Vagina (tissue), 2 donors: ENCODE measurements around the gene ANKRD13C. TPM values are rescaled to one million over a fixed set of nuclear protein-coding genes. Genes with fewer than 3 reads are reported as not detected.

Experiments used
- DNase-seq, 2 donors: peaks; one replicate each; pipeline ENCODE4 v3.0.0-alpha.2; 2017; ENCODE audit errors: extremely low spot score in 2 of 2
- H3K27ac ChIP-seq: fragments of 200-600 bp; sonication (generic); one replicate; pipeline ENCODE4 v1.5.1; 2019
- H3K27me3 ChIP-seq: fragments of 200-600 bp; sonication (generic); one replicate; pipeline ENCODE4 v1.5.1; 2019
- H3K36me3 ChIP-seq, 2 donors: fragments of 200-600 bp; sonication (generic); one replicate each; pipeline ENCODE4 v1.5.1; 2017 to 2019
- H3K4me1 ChIP-seq: fragments of 200-600 bp; sonication (generic); one replicate; pipeline ENCODE4 v1.5.1; 2019
- H3K4me3 ChIP-seq, 2 donors: fragments of 200-600 bp; sonication (generic); 1 replicate in 1 of 2; 2 replicates in 1 of 2; pipeline ENCODE4 v1.5.1; 2016 to 2019
- H3K9me3 ChIP-seq: fragments of 200-600 bp; sonication (generic); one replicate; pipeline ENCODE4 v1.5.1; 2019
- POLR2A ChIP-seq, 2 donors: fragments of 450-650 bp; IDR thresholded peaks; one replicate each; pipeline ENCODE4 v1.6.1; 2017; ENCODE audit warnings: antibody characterized with exemption in 2 of 2, mild to moderate bottlenecking in 2 of 2, moderate library complexity in 2 of 2
- POLR2AphosphoS5 ChIP-seq, 2 donors: sonication (generic); formaldehyde crosslinking; IDR thresholded peaks; one replicate each; pipeline ENCODE4 v1.9.0; 2017; ENCODE audit warnings: antibody characterized with exemption in 2 of 2, mild to moderate bottlenecking in 2 of 2, low read depth in 1 of 2; ENCODE audit not compliant: insufficient read depth in 1 of 2
- intact Hi-C: fragments of 100-400 bp; cut with DNase I; formaldehyde crosslinking; loops from one replicate; pipeline ENCODE4 v1.15.1; 2023
- total RNA-seq: library from RNA; depleted of rRNA; stranded (reverse); fragments of >200 nt; gene quantifications from one replicate; pipeline ENCODE4 v1.2.3, GENCODE V29; 2016
- TF ChIP-seq, protein P1 (sequence below), 3 experiments: fragments of 450-650 bp in 2 of 3; fragments of 200-600 bp in 1 of 3; sonication (generic) in 1 of 3; IDR thresholded peaks; one replicate each; pipeline ENCODE4 v1.5.1; 2017 to 2019; ENCODE audit warnings: antibody characterized with exemption in 3 of 3, mild to moderate bottlenecking in 2 of 3, moderate library complexity in 2 of 3

ANKRD13C gene
- total RNA-seq, 1 donor from 2014 or later, result 27.3 TPM

DNA sequence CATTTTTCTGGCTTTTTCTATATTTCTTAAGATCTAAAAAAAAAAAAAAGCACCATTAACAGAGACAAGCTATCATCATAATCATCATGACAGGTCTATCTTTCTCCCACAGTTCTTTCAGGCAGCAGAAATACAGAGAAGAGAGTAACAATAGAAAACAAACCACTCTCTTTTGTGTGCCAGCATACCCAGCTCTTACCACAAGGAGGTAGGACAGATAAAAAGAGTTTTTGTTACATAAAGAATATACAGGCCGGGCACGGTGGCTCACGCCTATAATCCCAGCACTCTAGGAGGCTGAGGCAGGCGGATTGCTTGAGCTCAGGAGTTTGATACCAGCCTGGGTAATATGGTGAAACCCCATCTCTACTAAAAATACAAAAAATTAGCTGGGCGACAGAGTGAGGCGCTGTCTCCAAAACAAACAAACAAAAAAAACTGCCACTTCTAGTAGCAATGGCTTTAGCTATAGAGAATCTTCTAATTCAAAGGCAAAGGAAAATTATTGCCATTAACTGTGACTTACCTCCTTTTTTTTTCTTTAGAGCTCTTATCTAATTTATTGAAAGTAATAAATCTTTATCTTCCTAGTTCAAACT, 39.7 kb downstream of the ANKRD13C start:
- Histone ChIP-seq H3K4me1 (peaks cover 8% of the 10 kb centered on the region), H3K9me3 (no peaks in the 10 kb centered on the region), H3K4me3 (no peak overlapping the region), H3K27me3 (no peaks in the 10 kb centered on the region), H3K27ac (no peak overlapping the region), H3K36me3 (no peaks in the 10 kb centered on the region)
- intact Hi-C loops, result no loop called here
- no peak for DNase-seq
- no peak for TF ChIP-seq POLR2AphosphoS5 (IDR thresholded peaks at IDR 0.05; ENCODE audit: insufficient read depth in 1 of 2, low read depth in 1 of 2)
- no peak for TF ChIP-seq POLR2A (IDR thresholded peaks at IDR 0.05)
- TF ChIP-seq, protein P1, sequence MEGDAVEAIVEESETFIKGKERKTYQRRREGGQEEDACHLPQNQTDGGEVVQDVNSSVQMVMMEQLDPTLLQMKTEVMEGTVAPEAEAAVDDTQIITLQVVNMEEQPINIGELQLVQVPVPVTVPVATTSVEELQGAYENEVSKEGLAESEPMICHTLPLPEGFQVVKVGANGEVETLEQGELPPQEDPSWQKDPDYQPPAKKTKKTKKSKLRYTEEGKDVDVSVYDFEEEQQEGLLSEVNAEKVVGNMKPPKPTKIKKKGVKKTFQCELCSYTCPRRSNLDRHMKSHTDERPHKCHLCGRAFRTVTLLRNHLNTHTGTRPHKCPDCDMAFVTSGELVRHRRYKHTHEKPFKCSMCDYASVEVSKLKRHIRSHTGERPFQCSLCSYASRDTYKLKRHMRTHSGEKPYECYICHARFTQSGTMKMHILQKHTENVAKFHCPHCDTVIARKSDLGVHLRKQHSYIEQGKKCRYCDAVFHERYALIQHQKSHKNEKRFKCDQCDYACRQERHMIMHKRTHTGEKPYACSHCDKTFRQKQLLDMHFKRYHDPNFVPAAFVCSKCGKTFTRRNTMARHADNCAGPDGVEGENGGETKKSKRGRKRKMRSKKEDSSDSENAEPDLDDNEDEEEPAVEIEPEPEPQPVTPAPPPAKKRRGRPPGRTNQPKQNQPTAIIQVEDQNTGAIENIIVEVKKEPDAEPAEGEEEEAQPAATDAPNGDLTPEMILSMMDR (IDR thresholded peaks at IDR 0.05), result no peak

DNA sequence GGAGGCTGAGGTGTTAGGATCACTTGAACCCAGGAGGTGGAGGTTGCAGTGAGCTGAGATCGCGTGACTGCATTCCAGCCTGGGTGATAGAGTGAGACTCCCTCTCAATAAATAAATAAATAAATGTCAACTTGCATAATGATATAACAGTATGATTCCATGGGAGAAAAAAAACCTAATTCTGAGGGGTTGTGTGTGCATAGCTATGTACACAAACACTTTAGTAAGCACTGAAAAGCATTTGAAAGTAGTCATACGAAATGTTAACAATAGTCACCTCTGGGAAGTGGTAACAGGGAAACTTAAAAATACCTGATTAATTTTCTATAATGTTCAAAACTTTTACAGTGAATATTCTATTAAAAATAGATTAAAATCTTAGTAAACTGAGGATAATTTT, 43.2 kb downstream of the ANKRD13C start:
- H3K4me3 ChIP-seq, result no peak overlapping the region
- H3K27me3 ChIP-seq, result no peaks in the 10 kb centered on the region
- no peaks in the 10 kb centered on the region for H3K4me1 ChIP-seq
- TF ChIP-seq POLR2A (IDR thresholded peaks at IDR 0.05) (no peak), POLR2AphosphoS5 (IDR thresholded peaks at IDR 0.05; ENCODE audit: insufficient read depth in 1 of 2, low read depth in 1 of 2) (no peak)
- TF ChIP-seq, protein P1 (IDR thresholded peaks at IDR 0.05), result no peak
- H3K9me3 ChIP-seq, result no peaks in the 10 kb centered on the region
- H3K27ac ChIP-seq, result no peak overlapping the region
- H3K36me3 ChIP-seq, result peaks cover 0 to 14% of the 10 kb centered on the region in 2 donors
- DNase-seq, result no peak
- intact Hi-C loops, result no loop called here

DNA sequence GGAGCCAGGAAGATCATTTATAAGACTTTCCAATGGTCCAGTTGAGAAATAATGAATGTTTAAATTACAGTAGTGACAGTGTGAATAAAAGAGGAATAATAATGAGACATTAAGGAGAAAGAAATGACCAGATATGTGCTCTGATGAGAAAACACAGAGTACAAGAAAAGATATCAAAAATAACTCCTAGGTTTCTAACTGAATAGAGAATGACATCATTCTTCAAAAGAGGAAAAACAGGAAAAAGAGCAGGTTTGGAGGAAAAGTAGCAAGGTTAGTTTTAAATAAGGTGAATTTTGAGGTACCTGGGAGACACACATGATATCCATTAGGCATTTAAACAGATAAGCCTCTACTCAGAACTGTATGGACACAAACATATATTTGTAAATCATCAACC, 55.0 kb downstream of the ANKRD13C start:
- Histone ChIP-seq H3K9me3 (no peaks in the 10 kb centered on the region), H3K4me1 (no peaks in the 10 kb centered on the region), H3K4me3 (no peak overlapping the region), H3K27ac (no peak overlapping the region), H3K27me3 (no peaks in the 10 kb centered on the region), H3K36me3 (peaks cover 0 to 21% of the 10 kb centered on the region in 2 donors)
- intact Hi-C loops, result no loop called here
- no peak for DNase-seq
- TF ChIP-seq, protein P1 (IDR thresholded peaks at IDR 0.05), result no peak
- TF ChIP-seq POLR2A (IDR thresholded peaks at IDR 0.05) (no peak), POLR2AphosphoS5 (IDR thresholded peaks at IDR 0.05; ENCODE audit: insufficient read depth in 1 of 2, low read depth in 1 of 2) (no peak)

DNA sequence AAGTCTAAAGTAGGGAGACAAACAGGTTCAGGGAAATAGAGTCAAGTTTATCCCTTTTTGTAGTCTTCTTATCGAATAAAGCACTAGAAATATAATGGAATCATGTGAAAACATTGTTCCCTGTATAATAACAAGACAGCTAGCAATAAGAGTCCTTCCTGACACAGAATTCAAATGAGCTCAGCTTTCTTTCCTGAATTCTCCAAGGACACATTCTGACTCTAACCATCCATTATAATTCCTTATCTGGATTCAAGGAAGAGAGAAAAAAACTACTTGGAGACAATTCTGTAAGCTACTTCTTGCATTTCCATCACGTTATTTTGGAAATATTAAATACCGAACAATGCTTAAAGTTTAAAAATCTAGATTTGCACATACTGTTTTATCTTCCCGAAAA, 58.8 kb downstream of the ANKRD13C start:
- Histone ChIP-seq H3K27ac (no peak overlapping the region), H3K9me3 (no peaks in the 10 kb centered on the region), H3K27me3 (no peaks in the 10 kb centered on the region), H3K36me3 (peaks cover 0 to 32% of the 10 kb centered on the region in 2 donors), H3K4me3 (no peak overlapping the region), H3K4me1 (no peaks in the 10 kb centered on the region)
- no peak for DNase-seq
- no peak for TF ChIP-seq POLR2A (IDR thresholded peaks at IDR 0.05)
- no peak for TF ChIP-seq POLR2AphosphoS5 (IDR thresholded peaks at IDR 0.05; ENCODE audit: insufficient read depth in 1 of 2, low read depth in 1 of 2)
- TF ChIP-seq, protein P1 (IDR thresholded peaks at IDR 0.05), result no peak
- intact Hi-C loops, result no loop called here

DNA sequence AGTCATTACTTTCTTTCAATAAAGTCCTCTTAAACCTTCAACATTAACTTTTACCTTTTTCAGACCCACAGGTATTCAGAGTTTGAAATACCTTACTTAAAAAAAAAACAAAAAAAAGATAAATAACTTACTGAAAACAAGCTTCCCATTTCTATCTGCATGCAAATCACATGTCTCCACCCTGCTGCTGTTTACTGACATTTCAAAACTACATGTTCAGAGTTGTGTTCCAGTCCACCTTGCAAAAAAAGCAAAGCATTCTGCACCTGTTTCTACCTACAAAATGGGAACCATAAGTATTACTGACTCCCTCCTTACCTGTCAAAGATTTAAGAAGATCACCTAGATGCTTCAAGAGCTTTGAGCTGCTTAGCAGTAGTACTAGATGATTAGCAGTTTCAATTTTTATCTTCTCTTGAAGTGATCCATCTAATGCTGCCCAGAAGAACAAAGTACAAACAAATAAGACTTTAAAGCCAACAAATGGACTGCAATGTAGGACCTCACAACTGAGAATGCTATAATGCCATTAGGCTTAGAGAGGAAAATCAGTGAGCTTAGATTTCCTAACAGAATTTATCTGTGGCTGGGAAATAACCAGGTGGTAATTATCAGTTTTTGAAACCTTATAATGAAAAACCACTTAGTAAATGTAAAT, 61.2 kb downstream of the ANKRD13C start:
- H3K36me3 ChIP-seq, result peaks cover 0 to 19% of the 10 kb centered on the region in 2 donors
- H3K27me3 ChIP-seq, result no peaks in the 10 kb centered on the region
- intact Hi-C loops, result no loop called here
- no peaks in the 10 kb centered on the region for H3K9me3 ChIP-seq
- no peak for DNase-seq
- H3K4me3 ChIP-seq, result no peak overlapping the region
- H3K4me1 ChIP-seq, result no peaks in the 10 kb centered on the region
- H3K27ac ChIP-seq, result no peak overlapping the region
- TF ChIP-seq, protein P1 (IDR thresholded peaks at IDR 0.05), result no peak
- no peak for TF ChIP-seq POLR2AphosphoS5 (IDR thresholded peaks at IDR 0.05; ENCODE audit: insufficient read depth in 1 of 2, low read depth in 1 of 2)
- no peak for TF ChIP-seq POLR2A (IDR thresholded peaks at IDR 0.05)
